ENCODE data around the gene C1orf232. TPM values are rescaled to one million over a fixed set of nuclear protein-coding genes. Genes with fewer than 3 reads are reported as not detected.

Gene C1orf232
- total RNA-seq = not detected in 2 replicates

DNA sequence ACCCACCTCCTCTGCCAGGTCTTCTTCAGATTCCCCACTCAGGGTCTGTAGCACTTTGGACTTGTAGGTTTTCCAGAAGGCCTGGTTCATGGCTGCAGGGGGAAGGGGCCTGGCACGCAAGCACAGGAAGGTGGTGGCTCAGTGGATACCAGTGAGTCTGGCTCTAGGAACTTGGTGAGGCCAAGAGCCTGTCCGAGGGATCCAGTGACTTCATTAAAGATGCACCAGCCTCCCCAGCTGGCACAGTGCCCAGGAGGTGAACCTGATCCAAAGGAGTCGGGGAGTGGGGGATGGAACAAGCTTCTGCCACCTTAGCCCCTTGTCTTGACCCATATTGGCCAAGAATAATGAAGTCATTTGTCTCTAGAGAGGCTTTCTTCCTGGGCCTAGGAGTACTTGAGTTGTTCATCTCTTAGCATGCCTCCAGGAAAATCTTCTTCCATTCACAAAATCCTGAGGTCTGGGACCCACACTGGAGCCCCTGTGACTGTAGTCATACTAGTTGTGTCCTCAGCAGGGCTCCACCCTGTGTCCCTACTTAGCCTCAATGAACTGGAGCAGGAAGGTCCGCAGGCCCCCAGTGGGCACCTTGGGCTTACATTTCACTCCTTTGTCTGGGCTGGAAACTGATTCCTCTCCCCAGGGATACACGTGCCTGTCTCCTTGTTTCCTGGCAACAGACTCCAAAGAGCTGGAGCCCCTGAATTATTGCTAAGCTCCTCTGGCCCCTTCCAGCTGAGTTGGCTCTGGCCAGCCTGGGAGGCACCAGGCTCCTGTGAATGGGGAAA, at the start of gene C1orf232:
Gene C1orf232, minus strand, starts transcription at position 554 of the 788 bp plus-strand sequence. Its CDS starts 464 bp downstream, at position 90.
- DNase-seq (ENCODE audit: low read depth) = no peak
- TF ChIP-seq, protein P1, sequence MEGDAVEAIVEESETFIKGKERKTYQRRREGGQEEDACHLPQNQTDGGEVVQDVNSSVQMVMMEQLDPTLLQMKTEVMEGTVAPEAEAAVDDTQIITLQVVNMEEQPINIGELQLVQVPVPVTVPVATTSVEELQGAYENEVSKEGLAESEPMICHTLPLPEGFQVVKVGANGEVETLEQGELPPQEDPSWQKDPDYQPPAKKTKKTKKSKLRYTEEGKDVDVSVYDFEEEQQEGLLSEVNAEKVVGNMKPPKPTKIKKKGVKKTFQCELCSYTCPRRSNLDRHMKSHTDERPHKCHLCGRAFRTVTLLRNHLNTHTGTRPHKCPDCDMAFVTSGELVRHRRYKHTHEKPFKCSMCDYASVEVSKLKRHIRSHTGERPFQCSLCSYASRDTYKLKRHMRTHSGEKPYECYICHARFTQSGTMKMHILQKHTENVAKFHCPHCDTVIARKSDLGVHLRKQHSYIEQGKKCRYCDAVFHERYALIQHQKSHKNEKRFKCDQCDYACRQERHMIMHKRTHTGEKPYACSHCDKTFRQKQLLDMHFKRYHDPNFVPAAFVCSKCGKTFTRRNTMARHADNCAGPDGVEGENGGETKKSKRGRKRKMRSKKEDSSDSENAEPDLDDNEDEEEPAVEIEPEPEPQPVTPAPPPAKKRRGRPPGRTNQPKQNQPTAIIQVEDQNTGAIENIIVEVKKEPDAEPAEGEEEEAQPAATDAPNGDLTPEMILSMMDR (conservative IDR thresholded peaks at IDR 0.05; ENCODE audit: low read depth, low read length) = no peak
- H3K4me3 ChIP-seq (ENCODE audit: low read depth, low read length) = peak within 1 kb of the TSS; percentile 97

DNA sequence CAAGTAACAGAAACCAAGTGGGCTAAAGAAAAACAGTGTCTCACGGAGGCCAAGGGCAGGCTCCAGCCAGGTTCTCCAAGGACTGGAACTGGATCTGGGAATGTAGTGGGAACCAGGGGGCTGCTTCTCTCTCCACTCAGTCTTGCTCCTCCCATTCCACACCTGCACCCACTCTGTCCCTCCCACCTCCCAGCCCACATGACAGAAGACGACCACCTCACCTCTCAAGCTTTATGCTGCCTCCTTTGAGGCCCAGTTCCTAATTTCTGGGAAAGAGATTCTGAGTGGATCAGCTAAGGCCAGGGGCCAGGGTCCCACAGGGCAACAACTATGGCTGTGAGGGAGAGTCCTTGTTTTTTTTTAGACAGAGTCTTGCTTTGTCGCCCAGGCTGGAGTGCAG, 46.5 kb upstream of the C1orf232 start:
- no peak overlapping the region for H3K4me3 ChIP-seq (ENCODE audit: low read depth, low read length)
- TF ChIP-seq, protein P1 (conservative IDR thresholded peaks at IDR 0.05; ENCODE audit: low read depth, low read length) = no peak
- DNase-seq (ENCODE audit: low read depth) = no peak

DNA sequence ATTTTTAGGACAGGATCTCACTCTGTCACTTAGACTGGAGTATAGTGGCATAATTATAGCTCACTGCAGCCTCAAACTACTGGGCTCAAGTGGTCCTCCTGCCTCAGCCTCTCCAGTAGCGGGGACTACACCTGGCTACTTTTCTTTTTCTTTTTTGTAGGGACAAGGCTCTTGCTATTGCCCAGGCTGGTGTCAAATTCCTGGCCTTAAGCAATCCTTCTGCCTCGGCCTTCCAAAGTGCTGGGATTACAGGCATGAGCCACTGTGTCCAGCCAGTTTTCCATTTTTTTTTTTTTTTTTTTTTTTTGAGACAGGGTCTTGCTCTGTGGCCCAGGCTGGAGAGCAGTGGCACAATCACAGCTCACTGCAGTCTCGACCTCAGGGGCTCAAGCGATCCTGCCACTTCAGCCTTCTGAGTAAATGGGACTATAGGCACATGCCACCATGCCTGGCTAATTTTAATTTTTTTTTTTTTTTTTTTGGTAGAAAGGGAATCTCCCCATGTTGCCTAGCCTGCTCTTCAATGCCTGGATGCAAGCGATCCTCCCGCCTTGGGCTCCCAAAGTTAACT, 44.7 kb upstream of the C1orf232 start:
- TF ChIP-seq, protein P1 (conservative IDR thresholded peaks at IDR 0.05; ENCODE audit: low read depth, low read length) = no peak
- DNase-seq (ENCODE audit: low read depth) = no peak
- H3K4me3 ChIP-seq (ENCODE audit: low read depth, low read length) = no peak overlapping the region

DNA sequence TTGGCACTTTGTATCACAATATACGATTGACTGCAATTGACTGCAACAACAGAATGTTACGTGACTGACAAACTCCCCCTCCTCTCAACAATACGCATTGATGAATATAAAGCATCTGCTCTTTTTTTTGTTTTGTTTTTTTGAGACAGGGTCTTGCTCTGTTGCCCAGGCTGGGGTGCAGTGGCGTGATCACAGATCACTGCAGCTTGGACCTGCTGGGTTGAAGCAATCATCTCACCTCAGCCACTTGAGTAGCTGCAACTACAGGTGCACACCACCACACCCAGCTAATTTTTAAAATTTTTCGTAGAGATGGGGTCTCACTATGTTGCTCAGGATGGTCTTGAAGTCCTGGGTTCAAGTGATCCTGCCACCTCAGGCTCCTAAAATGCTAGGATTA, 44.0 kb upstream of the C1orf232 start:
- no peak for DNase-seq (ENCODE audit: low read depth)
- TF ChIP-seq, protein P1 (conservative IDR thresholded peaks at IDR 0.05; ENCODE audit: low read depth, low read length) = no peak
- no peak overlapping the region for H3K4me3 ChIP-seq (ENCODE audit: low read depth, low read length)

DNA sequence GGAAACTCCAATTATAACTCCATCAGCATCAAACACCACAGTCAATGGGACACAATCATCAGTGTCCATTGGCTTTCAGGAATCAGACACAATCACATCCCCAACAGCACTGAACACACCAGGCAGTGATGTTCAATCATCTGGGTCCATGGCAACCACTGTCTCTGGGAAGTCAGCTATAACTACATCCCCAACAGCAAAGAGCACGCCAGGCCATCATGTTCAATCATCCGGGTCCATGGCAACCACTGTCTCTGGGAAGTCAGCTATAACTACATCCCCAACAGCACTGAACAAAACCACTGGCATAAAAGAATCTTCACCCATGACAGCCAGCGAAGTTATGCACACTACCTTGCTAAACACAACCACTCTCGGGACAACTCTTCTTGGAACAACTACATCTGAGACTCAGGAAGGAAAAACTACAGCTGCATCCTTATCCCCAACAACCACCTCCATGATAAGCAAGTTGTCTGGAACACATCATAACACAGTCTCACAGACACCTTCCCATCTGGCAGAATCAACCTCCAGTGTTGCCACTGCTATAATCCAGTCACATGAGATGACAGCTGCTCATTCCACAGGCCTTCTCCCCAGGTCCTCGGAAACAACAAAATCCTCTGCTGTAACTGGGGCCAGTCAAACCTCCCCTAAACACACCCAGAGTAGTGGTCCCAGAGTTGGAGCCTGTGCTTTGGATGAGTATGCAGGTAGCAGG, 41.5 kb upstream of the C1orf232 start:
- H3K4me3 ChIP-seq (ENCODE audit: low read depth, low read length) = no peak overlapping the region
- no peak for DNase-seq (ENCODE audit: low read depth)
- TF ChIP-seq, protein P1 (conservative IDR thresholded peaks at IDR 0.05; ENCODE audit: low read depth, low read length) = no peak

DNA sequence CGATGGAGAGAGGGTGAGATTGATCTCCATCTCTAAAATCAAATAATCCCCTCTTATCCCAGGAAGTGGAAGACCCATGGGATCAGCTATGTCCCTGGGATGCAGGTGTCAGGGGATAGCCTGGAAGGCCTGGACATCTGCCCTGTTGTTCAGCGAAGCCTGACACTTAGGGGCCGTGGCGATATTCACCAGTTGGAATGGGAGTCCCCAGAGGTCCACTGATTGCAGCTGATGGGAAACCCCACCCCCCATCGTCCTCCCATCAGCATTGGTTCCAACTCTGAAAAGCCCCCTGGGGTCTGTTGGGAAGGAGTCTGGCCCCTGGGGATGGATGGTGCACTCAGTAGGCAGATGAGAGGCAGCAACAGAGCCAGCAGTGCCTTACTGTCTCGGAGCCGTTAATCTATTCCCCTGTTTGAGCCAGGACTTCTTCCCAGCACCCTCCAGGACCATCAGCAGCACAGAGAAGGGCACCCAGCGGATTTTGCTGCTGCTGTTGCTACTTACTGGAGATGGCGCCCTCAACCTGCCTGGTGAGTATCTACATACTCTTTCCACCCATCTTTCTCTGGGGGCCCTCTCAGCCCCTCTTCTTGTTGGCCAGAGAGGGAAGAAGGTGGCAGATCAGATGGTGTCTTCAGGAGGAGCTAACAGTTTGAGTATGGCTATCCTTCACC, 35.0 kb upstream of the C1orf232 start:
- TF ChIP-seq, protein P1 (conservative IDR thresholded peaks at IDR 0.05; ENCODE audit: low read depth, low read length) = no peak
- no peak for DNase-seq (ENCODE audit: low read depth)
- no peak overlapping the region for H3K4me3 ChIP-seq (ENCODE audit: low read depth, low read length)

All from epithelial cell of proximal tubule (primary cell).